Hepatocyte (in vitro differentiated cells): ENCODE measurements around the gene GOT1. TPM values are rescaled to one million over a fixed set of nuclear protein-coding genes. Genes with fewer than 3 reads are reported as not detected.

Experiments used
- DNase-seq: peaks from one replicate; pipeline ENCODE4 v3.0.0-alpha.2; 2016; ENCODE audit warnings: low spot score
- H2AFZ ChIP-seq: fragments of 200-600 bp; sonication (generic); 2 replicates; pipeline ENCODE4 v1.6.0; 2016; ENCODE audit warnings: antibody characterized with exemption, mild to moderate bottlenecking
- H3K27ac ChIP-seq: fragments of 200-600 bp; sonication (generic); 2 replicates; pipeline ENCODE4 v1.5.1; 2016; ENCODE audit warnings: mild to moderate bottlenecking
- H3K27me3 ChIP-seq: fragments of 200-600 bp; sonication (generic); 2 replicates; pipeline ENCODE4 v1.6.1; 2016
- H3K36me3 ChIP-seq: fragments of 200-600 bp; sonication (generic); replicated peaks from 2 replicates; pipeline ENCODE4 v1.5.1; 2016; ENCODE audit warnings: low read depth; ENCODE audit not compliant: insufficient read depth
- H3K4me1 ChIP-seq: fragments of 200-600 bp; sonication (generic); 2 replicates; pipeline ENCODE4 v1.5.1; 2016; ENCODE audit warnings: mild to moderate bottlenecking, moderate library complexity; ENCODE audit not compliant: insufficient read depth
- H3K4me2 ChIP-seq: fragments of 200-600 bp; sonication (generic); 2 replicates; pipeline ENCODE4 v1.6.0; 2016
- H3K4me3 ChIP-seq: fragments of 200-600 bp; sonication (generic); 2 replicates; pipeline ENCODE4 v1.5.1; 2016; ENCODE audit warnings: mild to moderate bottlenecking
- H3K79me2 ChIP-seq: fragments of 200-600 bp; sonication (generic); 2 replicates; pipeline ENCODE4 v1.6.0; 2017; ENCODE audit warnings: mild to moderate bottlenecking
- H3K9me2 ChIP-seq: fragments of 200-600 bp; sonication (generic); replicated peaks from 2 replicates; pipeline ENCODE4 v1.6.0; 2017; ENCODE audit warnings: mild to moderate bottlenecking; ENCODE audit not compliant: insufficient read depth
- H3K9me3 ChIP-seq: fragments of 200-600 bp; sonication (generic); 2 replicates; pipeline ENCODE4 v1.5.1; 2016; ENCODE audit warnings: low read depth, mild to moderate bottlenecking
- H4K20me1 ChIP-seq: fragments of 200-600 bp; sonication (generic); 2 replicates; pipeline ENCODE4 v1.6.0; 2016; ENCODE audit warnings: mild to moderate bottlenecking; ENCODE audit not compliant: insufficient read depth, poor library complexity, severe bottlenecking
- EZH2 ChIP-seq: fragments of 200-600 bp; sonication (generic); IDR thresholded peaks from 2 replicates; pipeline ENCODE4 v1.6.1; 2016; ENCODE audit warnings: antibody characterized with exemption, mild to moderate bottlenecking, borderline replicate concordance
- EZH2phosphoT487 ChIP-seq: fragments of 200-600 bp; sonication (generic); IDR thresholded peaks from one replicate; pipeline ENCODE4 v1.6.1; 2018; ENCODE audit warnings: antibody characterized with exemption, mild to moderate bottlenecking, low read depth, moderate library complexity; ENCODE audit not compliant: unreplicated experiment, severe bottlenecking
- WGBS: methylation state at CpG from one replicate; pipeline ENCODE4 v1.1.6; 2016; ENCODE audit warnings: low lambda C conversion rate; ENCODE audit errors: missing lambda C conversion rate; 5-methylcytosine and 5-hydroxymethylcytosine counted together
- polyA plus RNA-seq: library from polyadenylated mRNA; unstranded; fragments of >200 nt; fragmentation: Nextera tagmentation; extraction: Ambion mirVana; gene quantifications from 2 replicates; pipeline ENCODE4 v1.2.1, GENCODE V29; 2016
- total RNA-seq: library from RNA; depleted of rRNA; stranded (reverse); fragments of >200 nt; gene quantifications from 2 replicates; pipeline ENCODE4 v1.2.3, GENCODE V29; 2014
- TF ChIP-seq, protein P1 (sequence below): fragments of 200-600 bp; sonication (generic); IDR thresholded peaks from 2 replicates; pipeline ENCODE4 v1.5.1; 2016; ENCODE audit warnings: antibody characterized with exemption, mild to moderate bottlenecking; ENCODE audit not compliant: poor library complexity

The GOT1 gene
- total and polyA plus RNA-seq, 2 experiments from 2014 or later: 59.0 to 60.8 TPM

- Histone ChIP-seq H3K79me2 (no peaks in the 10 kb centered on the region), H3K4me2 (no peak overlapping the region), H3K4me1 (peaks cover 5% of the 10 kb centered on the region), H3K4me3 (no peak overlapping the region), H3K36me3 (no peaks in the 10 kb centered on the region), H3K9me3 (no peaks in the 10 kb centered on the region), H3K27ac (no peak overlapping the region), H3K27me3 (peaks cover 14% of the 10 kb centered on the region), H3K9me2 (no peaks in the 10 kb centered on the region), H4K20me1 (no peaks in the 10 kb centered on the region), H2AFZ (no peak overlapping the region)
- 73% methylated on average over 1 of the region's 1 CpG for WGBS
- no peak for DNase-seq
- TF ChIP-seq EZH2 (no peak), EZH2phosphoT487 (no peak)
- TF ChIP-seq, protein P1, sequence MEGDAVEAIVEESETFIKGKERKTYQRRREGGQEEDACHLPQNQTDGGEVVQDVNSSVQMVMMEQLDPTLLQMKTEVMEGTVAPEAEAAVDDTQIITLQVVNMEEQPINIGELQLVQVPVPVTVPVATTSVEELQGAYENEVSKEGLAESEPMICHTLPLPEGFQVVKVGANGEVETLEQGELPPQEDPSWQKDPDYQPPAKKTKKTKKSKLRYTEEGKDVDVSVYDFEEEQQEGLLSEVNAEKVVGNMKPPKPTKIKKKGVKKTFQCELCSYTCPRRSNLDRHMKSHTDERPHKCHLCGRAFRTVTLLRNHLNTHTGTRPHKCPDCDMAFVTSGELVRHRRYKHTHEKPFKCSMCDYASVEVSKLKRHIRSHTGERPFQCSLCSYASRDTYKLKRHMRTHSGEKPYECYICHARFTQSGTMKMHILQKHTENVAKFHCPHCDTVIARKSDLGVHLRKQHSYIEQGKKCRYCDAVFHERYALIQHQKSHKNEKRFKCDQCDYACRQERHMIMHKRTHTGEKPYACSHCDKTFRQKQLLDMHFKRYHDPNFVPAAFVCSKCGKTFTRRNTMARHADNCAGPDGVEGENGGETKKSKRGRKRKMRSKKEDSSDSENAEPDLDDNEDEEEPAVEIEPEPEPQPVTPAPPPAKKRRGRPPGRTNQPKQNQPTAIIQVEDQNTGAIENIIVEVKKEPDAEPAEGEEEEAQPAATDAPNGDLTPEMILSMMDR: no peak
Observed at GRCh38 chr10:99353182-99353581, 77.2 kb downstream of the GOT1 start.

DNA sequence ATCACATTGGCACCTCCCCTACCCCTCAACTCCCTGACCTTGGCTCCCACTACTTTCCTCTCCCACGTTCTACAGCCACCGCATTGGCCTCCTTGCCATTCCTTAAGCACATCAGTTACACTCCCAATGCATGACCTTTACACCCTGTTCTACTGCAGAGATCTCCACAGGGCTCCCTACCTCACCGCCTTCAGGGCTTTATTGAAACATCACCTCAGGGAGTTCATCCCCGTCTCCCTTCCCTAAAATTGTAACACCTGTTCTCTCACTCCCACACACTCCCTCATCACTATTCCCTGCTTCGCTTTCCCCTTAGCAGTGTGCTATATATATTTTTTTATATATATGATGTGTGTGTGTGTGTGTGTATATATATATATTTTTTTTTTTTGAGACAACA is 82.8 kb downstream of the GOT1 start:
- 82% methylated on average over 5 of the region's 5 CpGs for WGBS
- Histone ChIP-seq H4K20me1 (no peaks in the 10 kb centered on the region), H3K9me2 (no peaks in the 10 kb centered on the region), H3K9me3 (no peaks in the 10 kb centered on the region), H2AFZ (no peak overlapping the region), H3K4me1 (no peaks in the 10 kb centered on the region), H3K4me3 (no peak overlapping the region), H3K4me2 (no peak overlapping the region), H3K27me3 (peaks cover 2% of the 10 kb centered on the region), H3K27ac (no peak overlapping the region), H3K36me3 (no peaks in the 10 kb centered on the region), H3K79me2 (no peaks in the 10 kb centered on the region)
- DNase-seq: no peak
- no peak for TF ChIP-seq EZH2phosphoT487
- TF ChIP-seq, protein P1: no peak
- no peak for TF ChIP-seq EZH2

Other genes with a start within 250 kb of the GOT1 start
- gene HPSE2, start 194.8 kb downstream of the GOT1 start, total RNA-seq: 2.4 and 5.7 TPM in 2 replicates
- 3.7 and 4.2 TPM in 2 replicates for gene HPSE2, start 194.8 kb downstream of the GOT1 start, polyA plus RNA-seq
- gene CNNM1, start 101.3 kb downstream of the GOT1 start, total RNA-seq: 3.8 and 4.8 TPM in 2 replicates
- 2.2 and 2.5 TPM in 2 replicates for gene CNNM1, start 101.3 kb downstream of the GOT1 start, polyA plus RNA-seq
- gene NKX2-3, start 102.3 kb upstream of the GOT1 start, total RNA-seq: 0.17 and 0.24 TPM in 2 replicates
- gene NKX2-3, start 102.3 kb upstream of the GOT1 start, polyA plus RNA-seq: not detected in 2 replicates
- 15.8 and 23.8 TPM in 2 replicates for gene SLC25A28, start 189.8 kb upstream of the GOT1 start, total RNA-seq
- gene SLC25A28, start 189.8 kb upstream of the GOT1 start, polyA plus RNA-seq: 33.7 and 38.0 TPM in 2 replicates
- gene ENTPD7, start 228.9 kb upstream of the GOT1 start, total RNA-seq: 51.6 and 53.3 TPM in 2 replicates
- gene ENTPD7, start 228.9 kb upstream of the GOT1 start, polyA plus RNA-seq: 10.0 and 18.6 TPM in 2 replicates